H54 (cell line): Measurements from ENCODE around the gene CKS2.

Source experiments
- DNase-seq: peaks from one replicate; pipeline ENCODE4 v3.0.0; 2011; ENCODE audit warnings: low spot score, mixed read lengths; ENCODE audit not compliant: insufficient read length
- FAIRE-seq: peaks from 3 replicates; lab custom pipeline; 2011; peaks lifted over from hg19 to GRCh38; lab: Jason Lieb, UNC
- POLR2A ChIP-seq: IDR thresholded peaks from 2 replicates; pipeline ENCODE4 v1.6.1; 2011; ENCODE audit warnings: low read depth, mild to moderate bottlenecking, low read length

Gene CKS2

GRCh38 chr9:89361816-89362646 is 51.0 kb downstream of the CKS2 start:
- no peak for FAIRE-seq
- TF ChIP-seq POLR2A = no peak
- no peak for DNase-seq

GRCh38 chr9:89362647-89363310 is 51.8 kb downstream of the CKS2 start:
- FAIRE-seq (no peak), DNase-seq (no peak)
- no peak for TF ChIP-seq POLR2A

GRCh38 chr9:89363311-89363670 is 52.3 kb downstream of the CKS2 start:
- no peak for FAIRE-seq
- TF ChIP-seq POLR2A = no peak
- no peak for DNase-seq

GRCh38 chr9:89363921-89364665 is 53.1 kb downstream of the CKS2 start:
- DNase-seq = no peak
- no peak for FAIRE-seq
- no peak for TF ChIP-seq POLR2A

- FAIRE-seq = no peak
- TF ChIP-seq POLR2A = no peak
- DNase-seq = no peak
Observed at GRCh38 chr9:89364666-89365531, 53.9 kb downstream of the CKS2 start.

- no peak for TF ChIP-seq POLR2A
- no peak for DNase-seq
- FAIRE-seq = no peak
Observed at GRCh38 chr9:89365532-89365912, 54.5 kb downstream of the CKS2 start.
